ENCODE data around the gene ACOT11.

DNA sequence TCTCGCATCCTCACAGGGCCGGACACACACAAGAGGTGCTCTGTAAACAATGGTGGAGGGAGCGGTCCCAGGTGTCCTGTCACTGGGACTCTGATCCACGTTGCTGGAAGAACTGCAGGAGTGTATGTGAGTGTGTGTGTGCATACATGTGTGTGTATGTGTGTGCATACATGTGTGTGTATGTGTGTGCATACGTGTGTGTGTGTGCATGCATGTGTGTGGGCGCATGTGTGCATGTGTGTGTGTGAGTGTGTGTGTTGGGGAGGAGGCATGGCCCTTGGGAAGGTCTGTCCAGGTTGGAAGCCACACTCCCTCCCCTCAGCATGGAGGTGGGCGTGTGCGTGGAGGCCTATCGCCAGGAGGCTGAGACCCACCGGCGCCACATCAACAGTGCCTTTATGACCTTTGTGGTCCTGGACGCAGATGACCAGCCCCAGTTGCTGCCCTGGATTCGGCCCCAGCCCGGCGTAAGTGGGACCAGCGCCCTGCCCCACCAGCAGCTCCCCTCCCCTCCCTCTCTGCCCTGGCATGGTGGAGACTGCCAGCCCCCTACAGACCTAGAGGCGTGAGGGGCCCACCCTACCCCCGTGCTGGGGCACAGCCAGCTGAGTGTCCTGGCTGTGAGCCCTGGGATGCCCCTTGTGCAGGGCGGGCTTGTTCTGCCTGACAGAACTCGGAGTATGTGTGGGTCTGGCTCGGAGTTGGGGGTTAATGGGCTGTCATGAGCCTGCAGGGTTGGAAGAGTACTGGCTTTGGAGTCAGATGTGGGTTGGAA, 53.1 kb downstream of the ACOT11 start:
- TF ChIP-seq POLR2A (IDR thresholded peaks at IDR 0.05; ENCODE audit: low read length) (no peak), GATA1 (IDR thresholded peaks at IDR 0.05; ENCODE audit: low read depth, low read length) (no peak)
